SU-DHL-6 (cell line): ENCODE measurements around the gene RPS6KA2.

Source experiments
- CTCF ChIP-seq: fragments of 200-600 bp; sonication (generic); IDR thresholded peaks from one replicate; pipeline ENCODE4 v1.5.1; 2017; ENCODE audit warnings: antibody characterized with exemption, mild to moderate bottlenecking, low read length, moderate library complexity; ENCODE audit not compliant: insufficient read depth, poor library complexity, severe bottlenecking
- EZH2phosphoT487 ChIP-seq: fragments of 200-600 bp; sonication (generic), shearing (Covaris generic); conservative IDR thresholded peaks from 2 replicates; pipeline ENCODE4 v1.6.1; 2018; ENCODE audit warnings: mild to moderate bottlenecking, antibody characterized with exemption, low read length, moderate library complexity, mixed read lengths

GRCh38 chr6:166434336-166434735 is 192.7 kb downstream of the RPS6KA2 start:
- TF ChIP-seq CTCF: no peak
- TF ChIP-seq EZH2phosphoT487: no peak
